WI38 (cell line): Measurements from ENCODE around the gene SNRNP27.
A peak's percentile ranks its signal among the peaks of the same experiment; 100 is the strongest.
"Not testable (repeated sequence)": the region's sequence is repeated elsewhere in the genome, so short reads cannot be mapped to it uniquely, and the experiment has no call there.

Source experiments
- H3K4me3 ChIP-seq: 2 replicates; pipeline ENCODE4 v1.5.1; 2011; ENCODE audit warnings: low read depth, mild to moderate bottlenecking, control low read depth, low read length
- CTCF ChIP-seq: IDR thresholded peaks from 2 replicates; pipeline ENCODE4 v1.5.1; 2012; ENCODE audit warnings: low read depth, mild to moderate bottlenecking, control low read depth, low read length

Gene SNRNP27

GRCh38 chr2:69858261-69858660, 35.5 kb upstream of the SNRNP27 start:
- TF ChIP-seq CTCF = no peak
- H3K4me3 ChIP-seq = no peak overlapping the region

- no peak for TF ChIP-seq CTCF
- H3K4me3 ChIP-seq = no peak overlapping the region
Observed at GRCh38 chr2:69863298-69863697, 30.5 kb upstream of the SNRNP27 start.

GRCh38 chr2:69888451-69888850, 5.3 kb upstream of the SNRNP27 start:
- no peak for TF ChIP-seq CTCF
- no peak overlapping the region for H3K4me3 ChIP-seq

GRCh38 chr2:69889302-69889701, 4.5 kb upstream of the SNRNP27 start:
- no peak overlapping the region for H3K4me3 ChIP-seq
- no peak for TF ChIP-seq CTCF

- H3K4me3 ChIP-seq = no peak overlapping the region
- TF ChIP-seq CTCF = no peak
Observed at GRCh38 chr2:69890881-69891280, 2.9 kb upstream of the SNRNP27 start.

GRCh38 chr2:69892838-69893424, 825 bp upstream of the SNRNP27 start:
- not testable (repeated sequence) for H3K4me3 ChIP-seq

GRCh38 chr2:69894737-69895136, 981 bp downstream of the SNRNP27 start:
- peak overlapping the region; percentile 68 for H3K4me3 ChIP-seq

- TF ChIP-seq CTCF = no peak
- no peak overlapping the region for H3K4me3 ChIP-seq
Observed at GRCh38 chr2:69902213-69902922, 8.6 kb downstream of the SNRNP27 start.
